A549 treated with AZD9567 at 1 μM for 4 hours (cell line): Measurements from ENCODE around the gene USP22. TPM values are rescaled to one million over a fixed set of nuclear protein-coding genes. Genes with fewer than 3 reads are reported as not detected.

Experiments
- total RNA-seq: library from RNA; stranded (reverse); fragments of 200-300 nt; extraction: Qiagen RNA extraction; gene quantifications from 5 replicates; pipeline ENCODE4 v1.2.3, GENCODE V29; 2022; ENCODE audit not compliant: insufficient read depth

USP22 gene
- 119 to 131 TPM (median 123 TPM) in 5 replicates for total RNA-seq

DNA sequence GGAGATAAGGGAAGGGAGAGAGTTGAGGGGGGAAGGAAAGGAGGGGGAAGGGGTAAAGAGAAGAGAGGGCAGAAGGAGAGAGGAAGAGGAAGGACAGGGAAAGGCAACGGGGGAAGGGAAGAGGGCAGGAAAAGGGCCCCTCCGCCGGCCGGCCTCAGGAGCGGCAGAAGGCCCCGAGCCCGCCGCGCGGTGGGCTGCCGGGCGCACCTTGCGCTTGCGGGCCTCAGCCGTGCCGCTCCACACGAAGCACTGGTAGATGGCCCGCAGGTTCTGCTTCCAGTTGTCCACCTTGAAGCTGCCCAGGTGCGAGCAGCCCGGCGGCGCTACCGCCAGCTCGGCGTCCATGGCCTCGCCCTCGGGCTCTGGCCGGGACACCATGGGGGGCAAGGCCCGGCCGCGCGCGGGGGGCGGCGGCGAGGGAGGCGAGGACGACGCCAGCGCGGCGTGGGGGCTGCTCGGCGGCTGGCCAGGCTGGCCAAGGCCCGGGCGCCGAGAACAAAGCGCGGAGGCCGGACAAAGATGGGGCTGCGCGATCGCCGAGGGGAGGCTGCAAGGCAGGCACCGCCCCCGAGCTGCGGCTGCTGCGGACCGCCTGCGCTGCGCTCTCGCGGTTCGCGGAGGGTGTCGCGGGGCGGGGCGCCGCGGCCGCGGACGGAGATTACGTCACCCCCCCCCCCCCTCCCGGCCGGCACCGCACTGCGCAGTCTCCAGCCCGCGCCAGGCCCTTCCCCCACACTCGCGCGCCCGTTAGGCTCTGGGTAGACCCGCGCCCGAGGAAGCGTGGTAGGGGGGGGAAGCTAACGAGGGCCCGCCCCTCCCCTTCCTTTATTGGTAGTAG, at the start of gene USP22:
Gene USP22 (minus strand): TSS at position 554 of the 838 bp plus-strand sequence. CDS start 176 bp downstream, at position 378.

Other genes starting within 250 kb of the USP22 start
- gene DHRS7B, start 84.0 kb upstream of the USP22 start, total RNA-seq: 17.8 to 25.0 TPM (median 20.4 TPM) in 5 replicates
- gene TMEM11, start 171.2 kb upstream of the USP22 start, total RNA-seq: 67.4 to 80.1 TPM (median 69.9 TPM) in 5 replicates
- gene NATD1, start 210.4 kb upstream of the USP22 start, total RNA-seq: 1.7 to 3.7 TPM (median 3.3 TPM) in 5 replicates
- gene MAP2K3, start 241.7 kb upstream of the USP22 start, total RNA-seq: 92.1 to 156 TPM (median 102 TPM) in 5 replicates